GM18867 (cell line): Measurements from ENCODE around the gene DMD.

Experiments
- ATAC-seq: cut with Tn5 transposase; IDR thresholded peaks from one replicate; pipeline ENCODE4 v1.9.1; 2021; ENCODE audit warnings: mild to moderate bottlenecking, moderate library complexity; ENCODE audit not compliant: unreplicated experiment

DMD gene

DNA sequence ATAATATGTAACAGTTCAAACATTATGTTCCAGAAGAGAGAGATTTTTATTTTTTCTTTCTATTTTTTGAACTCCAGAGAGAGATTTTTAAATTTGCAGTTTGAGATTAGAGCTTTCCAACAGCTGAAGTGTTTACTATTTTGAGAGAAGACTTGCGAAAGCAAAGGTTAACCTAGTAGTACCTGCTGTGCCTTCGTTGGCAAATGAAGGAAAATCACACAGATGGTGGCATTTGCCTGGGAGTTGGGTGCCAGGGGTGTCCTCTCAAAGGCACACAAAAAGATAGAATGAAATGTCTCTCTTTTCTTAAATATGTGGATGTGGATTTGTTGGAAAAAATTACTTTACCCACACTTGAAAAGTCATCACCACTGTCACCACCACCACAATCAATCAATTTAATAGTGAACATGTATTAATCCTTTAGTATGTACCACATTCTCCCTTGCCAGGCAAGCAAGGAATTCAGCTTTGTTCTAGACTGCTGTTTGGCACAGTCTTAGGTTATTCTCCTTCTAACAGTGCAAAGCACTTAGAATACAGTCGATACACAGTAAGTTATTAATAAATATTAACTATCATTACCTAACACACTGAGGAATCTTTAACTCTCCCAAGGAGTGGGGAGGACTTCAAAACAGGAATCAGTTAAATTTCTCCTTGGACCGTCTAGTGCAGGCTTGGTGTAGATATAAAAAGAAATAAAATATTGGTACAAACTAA lies 1301.3 kb downstream of the DMD start:
- ATAC-seq: no peak

DNA sequence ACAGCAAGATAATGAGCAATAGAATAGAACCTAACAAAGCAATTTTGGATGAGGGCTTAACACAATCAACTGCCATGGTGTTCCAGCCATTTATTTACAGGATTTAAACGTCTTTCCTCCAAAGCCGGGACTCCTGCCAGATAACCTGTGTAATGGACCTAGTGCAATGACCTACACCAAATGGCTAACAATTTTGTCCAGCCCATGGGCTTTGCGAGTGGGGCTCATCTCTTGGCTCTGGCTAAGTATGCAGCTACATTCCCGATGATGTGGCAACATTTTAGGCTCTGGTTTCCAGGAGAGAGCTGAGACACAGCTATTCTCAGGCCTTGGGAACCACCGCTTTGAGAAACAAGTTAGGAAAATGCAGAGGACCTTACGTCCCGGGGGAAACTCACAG lies 1317.2 kb downstream of the DMD start:
- ATAC-seq: no peak

DNA sequence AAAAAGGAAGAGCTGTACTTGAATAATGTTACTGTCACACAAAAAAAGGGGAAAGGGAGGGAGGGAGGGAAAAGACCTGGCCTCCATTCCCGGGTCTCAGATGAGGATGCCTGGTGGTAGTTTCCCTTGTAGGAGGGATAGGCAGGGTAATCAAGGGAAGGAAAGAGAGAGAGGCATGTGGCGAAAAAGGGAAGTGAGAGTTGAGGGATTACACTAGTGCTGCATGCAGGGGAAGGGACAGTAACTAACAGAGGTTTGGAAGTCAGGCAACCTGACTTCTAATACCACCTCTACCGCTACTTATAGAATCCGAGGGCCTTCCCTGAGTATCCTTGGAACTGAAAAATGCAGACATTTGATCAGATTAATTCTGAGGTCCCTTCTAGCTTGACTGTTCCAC lies 1317.8 kb downstream of the DMD start:
- ATAC-seq: peak; percentile 64

DNA sequence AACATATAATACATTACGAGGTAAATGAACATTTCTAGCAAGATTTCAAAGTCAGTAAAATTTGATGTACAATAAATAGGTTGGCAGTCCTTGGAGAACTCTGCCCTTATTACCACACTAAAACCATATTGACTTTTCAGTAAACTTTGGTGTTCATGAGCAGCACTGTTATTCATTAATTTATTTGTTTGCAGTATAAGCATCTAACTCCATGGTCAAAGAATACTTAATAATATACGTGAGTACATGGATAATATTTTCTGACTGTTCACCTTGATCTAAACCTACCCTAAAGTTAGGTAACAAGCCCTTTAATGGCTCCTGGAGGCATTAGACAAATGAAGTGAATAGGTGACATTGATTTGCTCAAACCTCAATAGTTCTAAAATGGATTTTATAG lies 1322.3 kb downstream of the DMD start:
- no peak for ATAC-seq

DNA sequence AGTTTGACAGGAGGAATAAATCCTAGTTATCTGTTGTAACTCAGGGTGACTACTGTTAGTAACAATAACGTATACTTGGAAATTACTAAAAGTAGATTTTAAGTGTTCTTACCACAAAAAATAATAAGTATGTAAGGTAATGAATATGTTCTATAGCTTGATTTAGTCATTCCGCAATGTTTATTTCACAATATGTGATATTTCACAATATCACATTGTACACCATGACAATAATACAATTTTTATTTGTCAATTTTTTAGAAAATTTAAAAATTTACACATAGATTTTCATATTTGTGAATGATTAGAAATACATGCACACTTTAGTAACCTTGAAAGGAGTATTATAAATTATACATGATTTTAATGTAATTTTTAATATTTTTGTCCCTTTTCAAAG lies 1326.8 kb downstream of the DMD start:
- no peak for ATAC-seq

DNA sequence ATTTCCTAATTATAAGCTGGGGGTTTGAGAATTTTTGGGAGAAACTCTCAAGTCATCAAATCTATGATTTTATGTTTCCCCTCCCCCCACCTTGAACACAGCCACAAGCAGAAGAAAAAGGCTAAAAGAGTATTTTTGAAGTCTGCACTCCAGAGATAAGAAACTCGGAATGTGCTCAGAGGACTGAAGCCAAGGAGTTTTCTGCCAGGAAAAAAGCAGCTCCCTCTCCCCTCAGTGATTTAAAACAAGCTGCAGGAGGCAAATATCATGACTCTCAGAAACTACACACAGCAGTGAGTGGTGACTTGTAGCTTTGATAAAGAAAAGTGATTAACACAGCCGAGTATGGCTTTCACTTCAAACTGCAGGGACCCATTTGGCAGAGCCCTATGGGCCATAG lies 1339.3 kb downstream of the DMD start:
- ATAC-seq: no peak

DNA sequence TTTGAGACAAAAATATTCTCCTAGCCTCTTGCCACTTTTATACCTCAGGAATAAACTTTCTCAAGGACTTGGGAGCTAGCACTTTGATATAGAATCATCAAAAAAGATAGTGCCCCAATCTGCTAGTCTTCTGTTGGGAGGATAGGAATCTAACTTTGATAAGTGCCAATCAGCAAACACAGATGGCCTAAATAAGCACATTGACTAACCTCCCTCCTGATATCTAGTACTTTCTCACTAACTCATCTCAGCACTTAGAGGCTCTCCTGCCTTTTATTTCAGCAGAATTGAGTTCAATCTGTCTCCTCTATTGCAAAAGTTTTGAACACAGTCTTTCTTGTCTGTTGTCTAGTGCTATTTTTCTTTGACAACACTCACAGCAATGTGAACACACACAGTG lies 1341.1 kb downstream of the DMD start:
- no peak for ATAC-seq

DNA sequence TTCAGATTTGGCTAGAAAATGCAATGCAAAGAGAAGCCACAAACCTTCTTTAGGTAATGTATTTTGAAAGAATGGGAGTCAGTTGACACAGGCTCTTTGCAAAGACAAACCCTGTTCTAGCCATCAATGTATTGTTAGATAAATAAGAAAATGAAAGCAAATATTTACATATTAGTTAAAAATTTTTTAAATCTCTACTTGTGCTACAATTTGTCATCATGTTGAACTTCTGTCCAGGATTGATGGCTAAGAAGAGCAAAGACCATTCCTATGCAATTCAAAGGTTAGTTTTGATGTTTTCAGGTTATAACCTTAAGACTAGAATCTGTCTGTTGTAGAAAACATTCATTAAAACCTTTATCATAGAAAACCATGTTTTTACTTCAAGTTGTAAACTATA lies 1350.7 kb downstream of the DMD start:
- ATAC-seq: no peak

DNA sequence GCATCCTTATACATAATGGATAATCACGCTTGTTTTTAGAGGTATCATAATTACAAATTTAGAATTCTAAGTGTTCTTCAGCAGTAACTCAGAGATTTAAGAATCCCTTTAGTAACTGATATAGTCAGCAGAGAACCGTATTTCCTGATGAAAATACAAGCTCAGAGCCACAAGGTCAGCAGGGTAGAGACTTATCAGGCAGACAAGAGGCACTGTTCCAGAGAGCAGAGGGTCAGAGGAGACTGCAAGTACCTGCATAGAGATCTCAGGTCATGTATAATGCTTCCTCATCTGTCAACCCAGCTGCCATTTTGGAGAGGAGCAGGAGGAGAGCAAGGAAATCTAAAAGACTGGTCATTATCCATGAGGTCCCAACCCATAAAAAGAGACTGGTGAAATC lies 1352.4 kb downstream of the DMD start:
- no peak for ATAC-seq

DNA sequence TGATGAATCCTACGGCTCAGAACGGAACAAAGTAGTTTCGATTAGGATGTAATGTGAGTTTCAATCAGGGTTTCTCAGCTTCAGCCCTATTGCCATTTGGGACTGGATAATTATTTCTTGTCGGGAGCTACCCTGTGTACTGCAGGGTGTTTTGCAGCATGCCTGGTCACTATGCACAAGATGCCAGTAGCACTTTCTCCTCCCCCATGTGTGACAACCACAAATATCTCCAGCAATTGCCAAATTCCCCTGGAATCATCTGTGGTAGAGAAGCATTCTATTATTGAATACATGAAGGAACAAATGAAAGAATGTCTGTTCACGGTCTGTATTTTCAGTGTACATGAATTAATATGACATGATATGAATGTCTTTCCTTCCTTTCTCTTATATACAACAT lies 1356.6 kb downstream of the DMD start:
- ATAC-seq: no peak

DNA sequence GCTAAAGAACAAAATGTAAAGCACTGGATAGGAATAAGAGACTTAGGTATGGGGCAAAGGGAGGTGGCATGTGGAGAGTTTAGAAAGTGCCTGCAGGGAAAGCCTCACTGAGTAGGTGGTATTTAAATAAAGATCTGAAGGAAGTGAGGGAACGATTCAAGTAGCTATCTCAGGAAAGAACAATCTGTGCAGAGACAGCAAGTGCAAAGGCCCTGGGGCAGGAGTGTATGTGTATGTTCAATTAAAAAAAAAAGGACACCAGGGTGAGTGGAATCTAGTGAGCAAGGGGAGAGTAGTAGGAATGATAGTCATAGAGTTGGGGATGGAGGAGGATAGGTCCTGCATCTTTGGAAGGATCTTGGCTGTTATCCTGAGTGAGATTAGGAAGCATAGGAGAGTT lies 1359.6 kb downstream of the DMD start:
- no peak for ATAC-seq

DNA sequence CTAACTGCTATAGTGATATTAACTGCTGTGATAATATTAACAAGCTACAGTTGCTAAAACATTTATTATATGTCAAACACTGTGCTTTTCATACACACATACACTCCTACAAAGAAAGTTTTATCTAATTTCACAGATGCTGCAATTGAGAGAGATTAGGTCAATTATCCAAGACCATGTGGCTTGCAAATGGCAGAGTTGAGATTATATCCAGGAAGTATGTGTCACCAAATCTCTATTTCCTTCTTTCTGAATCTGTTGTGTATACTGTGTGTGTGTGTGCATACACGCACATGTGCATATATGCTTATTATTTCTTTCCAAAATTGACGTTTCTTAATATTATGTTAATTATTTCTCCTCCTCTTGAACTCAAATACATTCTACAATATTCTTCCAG lies 1363.6 kb downstream of the DMD start:
- ATAC-seq: no peak

DNA sequence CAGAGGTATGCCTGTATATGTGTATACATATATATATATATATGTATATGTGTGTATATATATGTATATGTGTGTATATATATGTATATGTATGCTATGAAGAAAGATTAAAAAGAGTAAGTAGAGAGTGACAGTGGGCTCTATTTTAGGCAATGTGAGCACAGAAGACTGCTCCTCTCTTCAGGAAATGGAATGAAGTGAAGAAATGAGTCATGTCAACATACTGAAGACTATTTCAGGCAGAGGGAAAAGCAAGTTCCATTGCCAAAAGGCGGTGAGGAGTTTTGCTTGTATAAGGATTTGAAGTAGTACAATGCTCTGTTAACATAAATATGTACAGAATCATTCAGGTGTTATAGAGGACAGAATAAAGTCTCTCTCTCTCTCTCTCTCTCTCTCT lies 1366.3 kb downstream of the DMD start:
- no peak for ATAC-seq

DNA sequence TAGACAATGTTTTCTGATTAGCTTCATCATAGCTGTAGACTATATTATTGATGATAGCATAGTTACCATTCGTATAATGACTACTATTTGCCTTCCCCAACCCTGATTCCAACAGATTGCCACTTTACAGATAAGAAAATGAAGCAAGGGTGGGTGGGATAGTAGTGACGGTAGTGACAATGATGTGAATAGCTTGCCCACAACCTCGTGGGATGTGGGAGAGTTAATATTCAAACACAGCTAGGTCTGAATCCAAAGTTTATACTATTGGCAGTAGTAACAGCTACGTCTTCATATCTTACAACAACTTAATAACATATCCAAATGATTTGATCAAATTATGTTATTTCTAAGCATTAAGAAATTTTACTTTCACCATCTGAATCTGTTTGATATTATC lies 1372.7 kb downstream of the DMD start:
- no peak for ATAC-seq

DNA sequence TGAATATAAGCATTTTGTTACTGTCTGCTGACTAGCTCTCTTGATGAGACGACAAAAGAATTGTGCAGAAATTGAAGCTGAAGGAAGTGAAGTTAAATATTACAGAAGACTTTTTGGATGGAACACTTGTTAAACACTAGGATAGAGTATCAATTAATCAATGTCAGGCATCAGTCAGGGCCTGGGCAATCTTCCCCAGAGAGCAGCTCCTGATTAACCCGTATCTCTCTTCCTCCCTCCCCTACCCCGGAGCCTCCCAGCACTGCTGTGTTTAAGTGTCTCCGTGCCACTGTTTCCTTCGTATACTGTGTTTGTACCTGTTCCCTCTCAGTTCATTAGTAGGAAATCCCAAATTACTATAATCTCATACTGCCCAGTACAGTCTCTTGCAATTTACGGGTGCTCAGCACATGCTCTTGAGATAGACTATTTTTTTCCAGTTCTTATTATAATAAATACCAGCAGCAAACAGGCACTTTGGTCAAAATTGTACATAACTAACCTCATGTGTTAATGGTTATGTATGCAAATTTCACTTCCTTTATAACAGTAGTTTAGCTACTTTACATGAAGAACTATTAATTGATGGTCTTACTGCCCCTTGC lies 1373.8 kb downstream of the DMD start:
- no peak for ATAC-seq

DNA sequence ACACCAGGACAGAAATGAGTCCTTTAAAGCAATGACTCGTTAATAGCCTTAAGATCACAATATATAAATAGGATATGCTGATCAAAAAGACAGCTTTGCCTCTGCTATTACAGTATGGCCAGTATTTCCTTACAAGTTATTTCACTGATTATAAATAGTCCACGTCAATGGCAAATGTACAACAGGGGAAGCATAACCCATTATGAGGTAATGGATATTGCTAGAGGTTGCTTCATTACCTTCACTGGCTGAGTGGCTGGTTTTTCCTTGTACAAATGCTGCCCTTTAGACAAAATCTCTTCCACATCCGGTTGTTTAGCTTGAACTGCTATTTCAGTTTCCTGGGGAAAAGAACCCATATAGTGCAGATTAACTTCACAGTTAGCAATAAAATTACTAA lies 1374.9 kb downstream of the DMD start:
- no peak for ATAC-seq

DNA sequence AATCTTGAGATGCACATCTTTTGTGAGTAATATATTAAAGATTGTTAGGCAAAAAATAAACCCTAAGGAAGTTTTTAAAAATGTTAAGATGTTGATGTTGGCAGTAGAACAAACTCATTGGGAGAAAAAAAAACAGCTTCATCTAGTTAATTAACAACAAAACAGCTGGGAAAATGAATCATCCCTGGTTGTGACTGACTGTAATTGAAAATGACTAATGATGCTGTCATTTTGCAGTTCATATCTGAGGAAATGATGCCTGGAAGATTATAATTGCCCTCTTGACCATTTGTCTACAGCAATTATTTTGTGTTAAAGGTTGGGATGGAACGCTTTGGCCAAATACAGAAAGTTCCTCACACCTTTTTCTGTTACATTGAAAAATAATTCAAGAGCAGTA lies 1379.1 kb downstream of the DMD start:
- no peak for ATAC-seq

DNA sequence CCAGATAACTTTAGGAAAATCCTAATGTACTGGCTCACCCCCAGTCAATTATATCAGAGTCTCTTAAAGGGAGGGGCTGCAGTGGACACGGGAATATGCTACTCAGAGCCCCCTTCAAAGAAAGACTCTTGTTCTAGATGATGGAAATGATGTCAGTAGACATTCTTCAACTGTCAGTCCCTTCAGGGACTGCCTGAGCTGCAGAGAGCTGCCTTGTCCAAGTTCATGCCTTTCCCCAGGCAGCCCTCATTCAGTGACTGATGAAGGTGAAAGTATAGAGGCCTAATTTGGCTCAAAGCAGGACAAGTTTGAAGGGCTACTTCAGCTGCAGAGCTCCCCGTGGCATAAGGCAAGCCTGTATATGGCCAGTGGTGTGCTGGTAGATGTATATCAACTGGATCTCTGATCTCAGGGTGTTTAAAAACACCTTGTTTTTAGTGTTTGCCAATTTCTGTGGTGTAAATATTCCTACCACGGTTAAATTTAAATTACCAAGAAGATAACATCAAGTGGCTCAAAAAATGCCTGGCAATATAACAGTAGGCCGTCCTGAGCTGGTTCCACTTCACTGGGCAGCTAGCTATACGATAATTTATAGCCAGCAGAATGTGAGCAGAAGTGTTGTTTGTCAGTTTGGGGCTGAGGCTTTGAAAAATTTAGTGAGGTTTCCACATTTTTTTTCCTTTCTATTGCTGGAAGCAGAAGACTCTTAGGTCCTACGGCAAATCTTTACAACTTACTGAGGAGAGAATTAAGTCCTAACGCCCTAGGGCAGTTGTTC lies 1390.7 kb downstream of the DMD start:
- ATAC-seq: no peak

DNA sequence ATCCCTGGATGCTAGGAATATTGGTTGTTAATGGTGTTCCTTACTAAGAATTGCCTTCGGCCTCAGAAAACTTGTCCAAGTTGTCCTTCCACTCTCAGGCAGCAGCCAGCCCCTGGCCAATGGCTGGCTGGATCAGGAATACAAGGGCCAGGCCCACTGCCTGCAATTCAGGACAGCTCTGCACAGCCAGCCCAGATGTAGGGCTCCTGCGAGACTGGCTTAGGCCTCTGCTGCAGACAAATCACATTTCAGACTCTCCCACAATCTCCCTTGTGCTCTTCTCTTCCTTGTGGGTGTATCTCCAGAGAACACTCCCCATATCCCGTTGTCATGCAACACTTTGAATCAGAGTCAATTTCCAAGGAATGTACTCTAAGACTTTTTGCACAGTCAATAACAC lies 1391.9 kb downstream of the DMD start:
- no peak for ATAC-seq

DNA sequence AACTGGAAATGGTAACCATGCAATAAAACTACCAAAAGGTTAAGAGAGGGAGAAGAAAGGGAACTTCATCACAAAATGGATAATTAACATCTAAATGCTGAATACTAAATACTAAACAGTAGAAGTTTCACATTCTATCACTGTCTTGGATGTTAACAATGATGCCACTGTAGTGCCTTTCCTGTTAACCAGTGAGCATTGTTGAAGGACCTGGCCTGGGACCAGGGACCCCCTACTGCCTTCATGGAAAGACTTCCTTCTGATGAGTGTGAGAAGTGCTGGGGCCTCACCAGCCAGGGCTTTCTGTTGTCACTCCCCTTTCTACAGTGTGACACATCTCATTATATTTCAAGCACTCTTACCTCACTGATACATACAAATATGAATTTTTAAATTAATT lies 1400.2 kb downstream of the DMD start:
- ATAC-seq: no peak

DNA sequence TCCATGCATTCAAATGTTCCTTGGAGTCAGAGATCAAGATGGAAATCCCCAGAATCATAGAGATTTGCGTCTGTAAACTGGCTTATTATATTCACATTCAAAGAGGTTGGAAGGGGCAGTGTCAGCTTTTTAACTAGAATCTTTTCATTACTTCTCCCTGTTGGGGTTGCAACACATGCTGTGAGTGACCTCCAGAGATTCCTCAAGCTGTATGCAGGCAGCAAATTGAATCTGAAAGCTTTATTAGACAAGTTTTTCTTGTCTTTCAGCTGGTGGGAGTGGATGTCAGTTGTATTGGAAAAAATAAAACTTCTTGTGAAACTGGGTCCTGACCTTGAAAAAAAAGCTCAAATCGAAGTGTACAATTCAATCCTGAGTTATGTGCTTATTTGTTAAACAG lies 1403.0 kb downstream of the DMD start:
- ATAC-seq: no peak

DNA sequence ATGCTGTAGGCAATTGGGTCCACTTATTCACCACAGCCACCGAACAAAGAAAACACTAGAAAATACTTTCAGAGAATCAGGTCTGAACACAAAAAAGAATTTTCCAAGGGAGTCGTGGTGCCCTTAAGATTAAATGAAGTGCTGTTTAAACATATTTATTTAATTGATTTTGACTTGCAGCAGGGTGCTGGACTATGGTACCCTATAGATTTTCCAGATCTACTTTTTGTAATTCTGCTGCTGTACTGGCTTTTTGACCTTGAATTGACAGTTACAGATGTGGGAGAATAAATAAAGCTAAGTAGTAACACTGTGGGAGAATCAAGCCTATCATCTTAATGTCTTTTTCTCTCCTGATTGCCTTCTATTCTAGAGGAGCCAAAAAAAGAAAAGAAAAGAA lies 1404.2 kb downstream of the DMD start:
- no peak for ATAC-seq
